Measurements from ENCODE around the gene PRKN.

- no peak for TF ChIP-seq CTCF (IDR thresholded peaks at IDR 0.05; ENCODE audit: extremely low read depth in 1 of 2, insufficient read depth in 1 of 2, low read depth in 1 of 2, low read length in 2 of 2)
- TF ChIP-seq POLR2AphosphoS5 (IDR thresholded peaks at IDR 0.05; ENCODE audit: insufficient read depth, low read depth, low read length), result no peak
- no peak for TF ChIP-seq MAX (IDR thresholded peaks at IDR 0.05; ENCODE audit: insufficient read depth, insufficient read length)
- no peak for TF ChIP-seq POLR2A (IDR thresholded peaks at IDR 0.05; ENCODE audit: low read depth, low read length)
These were observed 488.9 kb downstream of the PRKN start for GRCh38 chr6:162238675-162239074.

All from endothelial cell of umbilical vein (primary cell).